ENCODE results near the gene APOD. TPM values are rescaled to one million over a fixed set of nuclear protein-coding genes. Genes with fewer than 3 reads are reported as not detected.
"Not testable (repeated sequence)": the region's sequence is repeated elsewhere in the genome, so short reads cannot be mapped to it uniquely, and the experiment has no call there.

APOD gene
- total RNA-seq, 1 donor from 2014 or later = 2.9 TPM

GRCh38 chr3:195595785-195596531, 12.2 kb upstream of the APOD start:
- peaks cover 5% of the 10 kb centered on the region for H3K27me3 Mint-ChIP-seq (ENCODE audit: low read depth)
- H3K4me3 Mint-ChIP-seq (ENCODE audit: unreplicated experiment) = no peak overlapping the region
- peaks cover 8% of the 10 kb centered on the region for H3K4me1 Mint-ChIP-seq (ENCODE audit: low read depth)
- TF ChIP-seq, protein P1, sequence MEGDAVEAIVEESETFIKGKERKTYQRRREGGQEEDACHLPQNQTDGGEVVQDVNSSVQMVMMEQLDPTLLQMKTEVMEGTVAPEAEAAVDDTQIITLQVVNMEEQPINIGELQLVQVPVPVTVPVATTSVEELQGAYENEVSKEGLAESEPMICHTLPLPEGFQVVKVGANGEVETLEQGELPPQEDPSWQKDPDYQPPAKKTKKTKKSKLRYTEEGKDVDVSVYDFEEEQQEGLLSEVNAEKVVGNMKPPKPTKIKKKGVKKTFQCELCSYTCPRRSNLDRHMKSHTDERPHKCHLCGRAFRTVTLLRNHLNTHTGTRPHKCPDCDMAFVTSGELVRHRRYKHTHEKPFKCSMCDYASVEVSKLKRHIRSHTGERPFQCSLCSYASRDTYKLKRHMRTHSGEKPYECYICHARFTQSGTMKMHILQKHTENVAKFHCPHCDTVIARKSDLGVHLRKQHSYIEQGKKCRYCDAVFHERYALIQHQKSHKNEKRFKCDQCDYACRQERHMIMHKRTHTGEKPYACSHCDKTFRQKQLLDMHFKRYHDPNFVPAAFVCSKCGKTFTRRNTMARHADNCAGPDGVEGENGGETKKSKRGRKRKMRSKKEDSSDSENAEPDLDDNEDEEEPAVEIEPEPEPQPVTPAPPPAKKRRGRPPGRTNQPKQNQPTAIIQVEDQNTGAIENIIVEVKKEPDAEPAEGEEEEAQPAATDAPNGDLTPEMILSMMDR (IDR thresholded peaks at IDR 0.05) = no peak
- no peaks in the 10 kb centered on the region for H3K36me3 Mint-ChIP-seq (ENCODE audit: low read depth)
- no peak overlapping the region for H3K27ac Mint-ChIP-seq (ENCODE audit: unreplicated experiment)
- no peaks in the 10 kb centered on the region for H3K9me3 Mint-ChIP-seq (ENCODE audit: low read depth)
- no peak for DNase-seq (ENCODE audit: low spot score)

GRCh38 chr3:195591852-195592251, 8.1 kb upstream of the APOD start:
- TF ChIP-seq, protein P1 (IDR thresholded peaks at IDR 0.05) = no peak
- peaks cover 5% of the 10 kb centered on the region for H3K27me3 Mint-ChIP-seq (ENCODE audit: low read depth)
- no peak overlapping the region for H3K27ac Mint-ChIP-seq (ENCODE audit: unreplicated experiment)
- H3K9me3 Mint-ChIP-seq (ENCODE audit: low read depth) = peaks cover 4% of the 10 kb centered on the region
- peaks cover 7% of the 10 kb centered on the region for H3K4me1 Mint-ChIP-seq (ENCODE audit: low read depth)
- no peak for DNase-seq (ENCODE audit: low spot score)
- H3K36me3 Mint-ChIP-seq (ENCODE audit: low read depth) = no peaks in the 10 kb centered on the region
- no peak overlapping the region for H3K4me3 Mint-ChIP-seq (ENCODE audit: unreplicated experiment)

DNA sequence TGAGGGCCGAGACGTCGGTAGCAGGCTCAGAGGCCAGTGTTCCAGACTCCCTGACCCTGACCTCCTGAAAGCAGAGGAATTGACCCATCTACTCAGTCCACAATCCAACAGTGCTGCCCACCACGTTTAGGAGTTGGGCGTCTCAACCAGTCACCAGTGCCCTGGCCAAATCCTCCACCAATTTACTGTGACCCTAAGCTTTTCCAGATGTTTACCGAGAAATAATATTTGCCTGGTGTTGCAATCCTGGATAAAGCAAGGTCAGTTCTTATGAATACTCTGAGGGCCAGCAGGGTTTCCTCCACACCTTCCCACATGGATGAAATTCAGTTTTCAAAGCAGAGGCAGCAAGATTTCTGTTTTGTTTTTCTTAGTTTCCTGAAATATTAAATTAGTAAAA, 7.5 kb upstream of the APOD start:
- TF ChIP-seq, protein P1 (IDR thresholded peaks at IDR 0.05) = no peak
- no peak for DNase-seq (ENCODE audit: low spot score)
- Mint-ChIP-seq H3K9me3 (ENCODE audit: low read depth) (peaks cover 4% of the 10 kb centered on the region), H3K36me3 (ENCODE audit: low read depth) (no peaks in the 10 kb centered on the region), H3K4me1 (ENCODE audit: low read depth) (peaks cover 2% of the 10 kb centered on the region), H3K4me3 (ENCODE audit: unreplicated experiment) (no peak overlapping the region), H3K27ac (ENCODE audit: unreplicated experiment) (no peak overlapping the region), H3K27me3 (ENCODE audit: low read depth) (peaks cover 5% of the 10 kb centered on the region)

DNA sequence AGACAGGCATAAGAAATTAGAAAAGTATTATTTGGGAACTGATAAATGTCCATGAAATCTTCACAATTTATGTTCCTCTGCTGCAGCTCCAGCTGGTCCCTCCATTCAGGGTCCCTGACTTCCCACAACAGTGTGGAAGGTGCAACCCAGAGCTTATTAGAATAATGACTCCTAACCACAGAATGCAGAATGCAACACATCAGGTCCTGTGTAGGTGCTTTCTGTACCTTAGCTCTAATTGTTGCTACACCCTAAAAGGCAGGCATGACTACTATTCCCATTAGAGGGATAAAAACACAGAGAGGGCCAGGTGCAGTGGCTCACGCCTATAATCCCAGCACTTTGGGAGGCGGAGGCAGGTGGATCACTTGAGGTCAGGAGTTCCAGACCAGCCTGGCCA, 6.6 kb upstream of the APOD start:
- not testable (repeated sequence) for H3K36me3 Mint-ChIP-seq (ENCODE audit: low read depth); H3K4me3 Mint-ChIP-seq (ENCODE audit: unreplicated experiment); H3K4me1 Mint-ChIP-seq (ENCODE audit: low read depth); H3K27ac Mint-ChIP-seq (ENCODE audit: unreplicated experiment); H3K27me3 Mint-ChIP-seq (ENCODE audit: low read depth); H3K9me3 Mint-ChIP-seq (ENCODE audit: low read depth); DNase-seq (ENCODE audit: low spot score)

DNA sequence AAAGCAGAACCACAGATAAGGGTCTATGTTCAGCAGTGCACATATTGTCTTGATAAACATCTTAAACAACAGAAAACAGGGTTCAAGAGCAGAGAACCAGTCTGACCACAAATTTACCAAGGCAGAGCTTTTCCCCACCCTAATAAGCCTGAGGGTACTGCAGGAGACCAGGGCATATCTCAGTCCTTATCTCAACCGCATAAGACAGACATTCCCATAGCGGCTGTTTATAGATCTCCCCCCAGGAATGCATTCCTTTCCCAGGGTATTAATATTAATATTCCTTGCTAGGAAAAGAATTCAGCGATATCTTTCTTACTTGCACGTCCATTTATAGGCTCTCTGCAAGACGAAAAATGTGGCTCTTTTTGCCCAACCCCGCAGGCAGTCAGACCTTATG, 6.1 kb upstream of the APOD start:
- H3K4me1 Mint-ChIP-seq (ENCODE audit: low read depth); H3K9me3 Mint-ChIP-seq (ENCODE audit: low read depth): not testable (repeated sequence)

GRCh38 chr3:195587824-195588223, 4.1 kb upstream of the APOD start:
- Mint-ChIP-seq H3K4me1 (ENCODE audit: low read depth) (peaks cover 22% of the 10 kb centered on the region), H3K27ac (ENCODE audit: unreplicated experiment) (no peak overlapping the region), H3K27me3 (ENCODE audit: low read depth) (peaks cover 3% of the 10 kb centered on the region), H3K4me3 (ENCODE audit: unreplicated experiment) (no peak overlapping the region), H3K9me3 (ENCODE audit: low read depth) (peaks cover 4% of the 10 kb centered on the region), H3K36me3 (ENCODE audit: low read depth) (no peaks in the 10 kb centered on the region)
- TF ChIP-seq, protein P1 (IDR thresholded peaks at IDR 0.05) = no peak
- no peak for DNase-seq (ENCODE audit: low spot score)

More for the DNA sequence above, 6.1 kb upstream of the APOD start:
- H3K4me3 Mint-ChIP-seq (ENCODE audit: unreplicated experiment); H3K36me3 Mint-ChIP-seq (ENCODE audit: low read depth); H3K27me3 Mint-ChIP-seq (ENCODE audit: low read depth); DNase-seq (ENCODE audit: low spot score); H3K27ac Mint-ChIP-seq (ENCODE audit: unreplicated experiment): not testable (repeated sequence)
